Measurements from ENCODE around the gene FBXO41.

- TF ChIP-seq CTCF (IDR thresholded peaks at IDR 0.05; ENCODE audit: low read depth, low read length, missing input control) (no peak), ATF3 (IDR thresholded peaks at IDR 0.05) (no peak), TAF1 (conservative IDR thresholded peaks at IDR 0.05) (no peak), RAD21 (IDR thresholded peaks at IDR 0.05) (no peak), REST (IDR thresholded peaks at IDR 0.05) (no peak), EGR1 (IDR thresholded peaks at IDR 0.05; ENCODE audit: low read depth in 2 of 2) (no peak), YY1 (IDR thresholded peaks at IDR 0.05) (no peak), MAX (IDR thresholded peaks at IDR 0.05) (no peak), JUND (IDR thresholded peaks at IDR 0.05) (no peak), HNF4A (conservative IDR thresholded peaks at IDR 0.05) (no peak), GABPA (IDR thresholded peaks at IDR 0.05 in 1 of 2, conservative IDR thresholded peaks at IDR 0.05 in 1 of 2) (no peak), NR2F2 (IDR thresholded peaks at IDR 0.05) (no peak)
- TF ChIP-seq, protein P1, sequence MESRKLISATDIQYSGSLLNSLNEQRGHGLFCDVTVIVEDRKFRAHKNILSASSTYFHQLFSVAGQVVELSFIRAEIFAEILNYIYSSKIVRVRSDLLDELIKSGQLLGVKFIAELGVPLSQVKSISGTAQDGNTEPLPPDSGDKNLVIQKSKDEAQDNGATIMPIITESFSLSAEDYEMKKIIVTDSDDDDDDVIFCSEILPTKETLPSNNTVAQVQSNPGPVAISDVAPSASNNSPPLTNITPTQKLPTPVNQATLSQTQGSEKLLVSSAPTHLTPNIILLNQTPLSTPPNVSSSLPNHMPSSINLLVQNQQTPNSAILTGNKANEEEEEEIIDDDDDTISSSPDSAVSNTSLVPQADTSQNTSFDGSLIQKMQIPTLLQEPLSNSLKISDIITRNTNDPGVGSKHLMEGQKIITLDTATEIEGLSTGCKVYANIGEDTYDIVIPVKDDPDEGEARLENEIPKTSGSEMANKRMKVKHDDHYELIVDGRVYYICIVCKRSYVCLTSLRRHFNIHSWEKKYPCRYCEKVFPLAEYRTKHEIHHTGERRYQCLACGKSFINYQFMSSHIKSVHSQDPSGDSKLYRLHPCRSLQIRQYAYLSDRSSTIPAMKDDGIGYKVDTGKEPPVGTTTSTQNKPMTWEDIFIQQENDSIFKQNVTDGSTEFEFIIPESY (IDR thresholded peaks at IDR 0.05), result no peak
Measured at GRCh38 chr2:73286134-73286655, 1.9 kb upstream of the FBXO41 start.

Measured in liver (tissue), 3 donors.